Hematopoietic multipotent progenitor cell treated with erythropoietin and hydrocortisone succinate and interleukin-3 and kit ligand, for 15 days (in vitro differentiated cells): ENCODE data around the gene RNF113B.

ENCODE experiments used
- DNase-seq: peaks from one replicate; pipeline ENCODE4 v3.0.0-alpha.2; 2015; ENCODE audit warnings: low spot score

RNF113B gene

DNA sequence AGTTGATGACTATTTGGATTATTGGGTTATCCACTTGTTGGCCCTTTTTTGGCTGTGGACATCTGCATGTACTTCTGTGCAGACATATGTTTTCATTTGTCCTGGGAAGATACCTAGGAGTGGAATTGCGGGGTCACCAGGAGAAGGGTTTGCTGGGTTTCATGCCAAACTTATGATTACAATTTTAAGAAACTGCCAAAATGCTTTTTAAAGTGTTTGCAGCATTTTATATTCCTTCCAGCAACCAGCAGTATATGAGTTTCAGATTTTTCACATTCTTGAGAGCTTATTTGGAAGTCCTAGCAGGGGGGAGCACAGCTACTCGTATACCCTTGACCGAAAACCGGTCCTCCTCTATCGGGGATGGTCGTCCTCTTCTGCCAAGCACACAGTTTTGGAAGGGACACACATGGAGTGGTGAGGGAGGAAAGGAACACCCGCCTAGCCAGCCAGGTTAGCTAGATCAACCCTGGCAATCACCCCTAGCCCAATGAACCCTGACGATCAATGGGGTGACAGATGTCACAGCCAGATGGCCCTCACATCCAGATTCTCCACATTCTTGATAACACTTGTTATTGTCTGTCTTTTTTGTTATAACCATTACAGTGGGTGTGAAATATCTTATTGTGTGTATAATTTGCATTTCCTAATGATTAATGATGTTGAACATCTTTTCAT, 26.7 kb upstream of the RNF113B start:
- no peak for DNase-seq

DNA sequence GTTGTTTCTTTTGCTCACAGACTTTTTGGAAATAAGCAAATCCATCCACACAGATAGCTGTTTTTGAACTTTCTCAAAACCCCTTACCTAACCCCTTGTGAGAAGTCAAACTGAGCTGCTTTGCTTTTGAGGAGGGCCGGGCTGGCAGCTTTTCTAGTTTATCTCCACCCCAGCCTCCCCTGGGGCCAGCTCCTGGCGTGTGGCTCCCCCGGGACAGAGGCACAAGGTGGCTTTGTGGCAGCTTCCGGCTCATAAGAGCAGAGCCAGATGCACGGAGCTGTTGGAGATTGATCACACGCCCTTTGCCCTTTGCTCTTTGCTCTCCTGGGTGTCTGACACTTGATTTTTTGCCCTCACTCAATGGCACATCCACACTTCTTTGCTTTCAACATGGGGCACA, 24.9 kb upstream of the RNF113B start:
- DNase-seq = no peak

DNA sequence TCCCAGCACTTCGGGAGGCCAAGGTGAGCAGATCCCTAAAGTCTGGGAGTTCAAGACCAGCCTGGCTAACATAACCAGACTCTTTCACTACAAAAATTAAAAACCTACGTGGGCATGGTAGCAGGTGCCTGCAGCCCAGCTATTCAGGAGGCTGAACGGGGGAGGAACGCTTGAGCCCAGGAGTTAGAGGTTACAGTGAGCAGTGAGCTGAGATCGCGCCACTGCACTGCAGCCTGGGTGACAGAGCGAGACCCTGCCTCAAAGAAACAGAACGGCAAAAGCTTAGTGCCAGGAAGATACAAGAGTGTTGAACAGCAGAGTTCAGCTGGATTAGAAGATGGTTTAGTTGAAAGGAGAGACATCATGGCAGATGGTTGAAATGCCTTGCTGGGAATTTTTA, 24.1 kb upstream of the RNF113B start:
- DNase-seq = no peak

DNA sequence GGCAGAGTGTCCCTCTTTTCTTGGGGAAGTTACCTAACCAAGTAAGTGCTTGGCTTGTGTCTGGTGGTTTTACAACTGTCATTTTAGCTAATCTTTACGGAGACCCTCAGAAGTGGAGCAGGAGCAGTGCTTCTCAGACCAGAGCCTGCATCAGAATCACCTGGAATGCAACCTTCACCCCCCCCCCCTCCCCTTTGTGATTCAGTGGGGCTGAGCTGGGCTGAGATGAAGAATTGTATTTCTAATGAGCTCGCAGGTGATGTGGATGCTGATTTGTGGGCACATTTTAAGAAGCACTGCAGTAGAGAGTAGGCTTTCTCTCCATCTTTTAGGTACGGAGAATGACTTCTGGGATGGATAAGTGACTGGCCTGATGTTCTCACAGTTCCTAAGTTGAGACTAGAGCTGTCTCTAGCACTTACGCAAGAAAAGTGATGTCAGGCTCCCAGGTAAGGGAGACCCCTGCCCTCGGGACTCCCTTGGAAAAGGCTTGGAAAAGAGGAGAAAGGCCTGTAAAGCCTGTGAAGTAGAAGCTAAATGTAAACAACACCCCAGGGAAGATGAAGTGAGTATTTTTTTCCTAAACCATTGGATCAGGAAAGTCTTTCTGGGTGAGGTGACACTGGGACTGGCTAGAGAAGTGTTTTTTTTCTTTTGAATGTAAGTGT, 23.3 kb upstream of the RNF113B start:
- DNase-seq = no peak

DNA sequence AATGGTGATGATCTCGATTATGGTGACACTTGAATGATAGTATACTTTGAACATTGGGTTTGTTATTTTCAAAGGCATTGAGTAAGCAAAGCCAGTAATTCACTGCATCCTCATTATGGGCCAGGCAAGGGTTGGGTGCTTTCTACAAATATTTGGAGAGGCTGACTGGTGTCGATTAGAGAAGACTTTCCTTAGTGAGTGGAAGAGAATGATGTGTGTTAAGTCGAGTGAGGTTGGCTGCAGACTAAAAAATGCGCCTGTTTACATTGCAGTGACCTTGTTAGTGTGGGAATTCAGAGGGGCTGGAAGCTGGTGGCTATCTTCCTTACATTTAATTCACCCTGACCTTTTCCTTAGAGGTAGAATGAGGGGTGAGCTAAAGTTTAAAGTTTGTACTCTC, 22.4 kb upstream of the RNF113B start:
- DNase-seq = no peak

GRCh38 chr13:98198683-98199082, 21.6 kb upstream of the RNF113B start:
- DNase-seq = no peak

DNA sequence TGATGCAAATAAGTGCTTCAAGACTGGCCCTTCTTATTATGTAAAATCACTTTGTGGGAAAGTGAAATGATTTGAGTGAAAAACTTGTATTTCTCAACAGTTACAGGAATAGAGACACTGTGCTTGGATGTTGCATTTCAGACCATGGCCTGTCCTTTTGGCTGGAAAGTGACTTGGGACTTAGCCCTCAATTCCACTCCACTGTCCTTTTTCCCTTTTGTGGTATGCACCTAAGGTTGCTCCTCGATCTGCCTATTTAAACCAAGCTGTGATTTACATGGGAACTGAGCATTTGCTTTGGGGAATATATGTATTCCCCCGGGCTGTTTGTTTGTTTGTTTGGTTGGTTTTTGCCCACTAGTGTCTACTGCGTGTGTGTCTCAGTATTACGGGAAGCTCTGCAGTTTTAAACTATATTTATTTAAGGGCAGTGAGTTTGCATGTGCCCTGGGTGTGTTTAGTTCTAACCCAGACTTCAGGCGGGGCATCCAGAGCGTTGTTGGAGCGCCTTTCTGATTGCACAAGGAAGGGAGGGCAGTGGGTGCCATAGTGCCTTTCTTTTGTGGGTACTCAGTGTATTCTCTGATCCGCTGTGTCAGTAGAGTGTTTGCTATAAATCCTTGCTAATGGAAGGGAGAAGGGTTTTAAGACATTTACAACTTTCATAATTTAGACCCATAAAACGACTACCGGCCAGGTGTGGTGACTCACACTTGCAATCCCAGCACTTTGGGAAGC, 18.2 kb upstream of the RNF113B start:
- no peak for DNase-seq

- no peak for DNase-seq
Measured at GRCh38 chr13:98192008-98192407, 14.9 kb upstream of the RNF113B start.

DNA sequence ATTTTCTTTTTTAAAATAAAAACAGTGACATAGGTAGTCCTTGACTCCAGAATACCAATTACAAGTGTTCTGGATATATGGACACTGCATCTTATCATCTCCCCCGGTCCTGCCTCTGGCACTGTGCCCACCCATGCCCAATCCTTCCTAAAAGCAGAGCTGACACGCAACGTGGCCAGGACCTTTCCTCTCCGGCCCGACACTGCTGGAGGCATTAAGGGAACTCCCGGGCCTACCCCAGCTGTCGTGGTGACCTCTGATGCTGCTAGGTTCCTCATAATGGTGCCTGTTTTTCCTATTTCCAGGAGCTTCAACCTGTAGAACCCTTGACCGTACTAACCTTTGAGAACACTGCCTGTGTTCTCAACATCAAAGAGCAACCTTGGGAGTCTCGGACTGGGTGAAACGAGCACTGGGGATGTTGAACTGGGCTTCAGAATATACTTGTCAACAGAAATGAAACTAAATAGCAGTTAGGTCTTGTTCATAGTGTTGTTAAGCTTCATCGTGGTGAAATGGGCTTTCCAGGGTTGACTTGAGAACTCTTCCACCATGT, 13.9 kb upstream of the RNF113B start:
- DNase-seq = no peak

- DNase-seq = no peak
Measured at GRCh38 chr13:98189841-98190505, 12.9 kb upstream of the RNF113B start.

DNA sequence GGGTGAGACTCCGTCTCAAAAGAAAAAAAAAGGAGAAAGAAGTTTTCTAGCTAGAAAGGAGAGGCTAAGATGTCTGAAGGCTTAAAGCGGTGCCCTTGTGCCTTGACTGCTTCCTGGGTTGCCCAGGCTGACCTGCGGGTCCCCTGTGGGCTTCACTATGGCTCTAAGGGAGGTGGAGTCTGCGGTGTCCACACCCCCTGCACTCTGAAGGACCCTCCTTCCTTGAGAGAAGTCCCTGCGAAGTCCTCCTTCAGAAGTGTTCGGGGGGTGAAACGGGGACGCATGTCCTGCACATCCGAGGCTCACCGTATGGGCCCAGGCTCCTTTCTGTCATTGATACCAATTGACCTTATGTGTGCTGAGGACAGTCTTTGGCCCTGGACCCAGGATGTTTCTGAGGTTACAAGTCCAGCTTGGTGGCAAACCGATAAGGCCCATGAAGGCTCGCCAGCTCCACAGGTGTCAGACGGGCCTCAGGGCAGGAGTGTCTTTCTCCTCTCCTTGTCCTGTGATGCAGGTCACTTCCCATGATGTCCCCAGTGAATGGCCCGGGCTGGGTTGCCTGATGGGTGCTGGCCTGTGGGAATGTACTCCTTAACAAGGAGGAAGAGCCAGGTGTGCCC, 11.6 kb upstream of the RNF113B start:
- no peak for DNase-seq

DNA sequence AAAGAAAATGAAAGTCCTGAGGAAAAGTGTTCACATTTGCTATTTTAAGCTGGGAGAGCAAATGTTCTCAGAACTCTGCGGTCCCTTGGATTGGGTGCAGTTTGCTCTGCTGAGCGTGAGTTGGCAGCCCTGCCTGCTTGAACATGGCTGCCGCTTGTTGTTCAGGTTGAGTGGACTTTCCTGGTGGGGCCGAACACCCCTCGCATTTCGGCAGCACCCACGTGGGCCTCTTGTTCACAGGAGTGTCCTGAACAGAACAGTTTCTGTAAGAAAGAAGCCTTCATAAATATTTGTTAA, 10.8 kb upstream of the RNF113B start:
- no peak for DNase-seq

DNA sequence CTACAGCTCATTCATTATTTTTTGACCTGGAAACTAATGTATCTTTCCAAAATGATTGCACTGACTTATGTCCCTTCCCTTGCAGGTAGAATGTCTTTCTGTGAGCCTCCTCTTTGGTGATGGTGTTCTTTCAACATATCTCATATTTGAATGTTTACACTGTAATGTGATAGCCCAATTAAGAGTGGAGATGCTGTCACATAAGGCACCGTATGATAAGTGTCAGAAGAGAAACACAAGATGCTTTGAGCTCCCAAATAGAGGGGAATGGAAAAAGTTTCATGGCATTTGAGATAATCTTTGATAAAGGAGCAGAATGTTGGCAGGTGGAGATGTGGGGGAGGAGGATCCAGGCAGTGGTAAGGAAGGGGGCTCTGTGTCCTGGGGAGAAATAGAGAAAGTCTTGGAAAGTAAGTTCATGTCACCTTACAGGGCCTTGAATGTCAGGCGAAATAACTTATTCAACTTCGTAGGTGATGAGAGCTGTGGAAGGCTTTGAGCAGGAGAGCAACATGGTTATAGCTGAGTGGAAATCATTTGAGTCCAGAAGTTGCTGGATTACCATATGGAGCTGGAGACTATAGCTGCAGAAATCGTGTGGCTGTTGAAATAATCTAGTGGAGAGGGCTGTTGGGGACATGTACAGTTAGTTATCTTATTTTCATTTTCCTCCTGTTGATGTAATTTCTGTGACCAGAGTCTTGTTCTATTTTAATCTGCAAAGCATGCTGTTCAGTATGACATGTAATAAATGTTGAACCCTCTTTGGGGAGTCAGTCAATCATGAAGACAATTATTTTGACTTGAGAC, 10.3 kb upstream of the RNF113B start:
- DNase-seq = no peak

- DNase-seq = no peak
Measured at GRCh38 chr13:98184792-98185191, 7.7 kb upstream of the RNF113B start.

- no peak for DNase-seq
Measured at GRCh38 chr13:98182589-98182988, 5.5 kb upstream of the RNF113B start.

DNA sequence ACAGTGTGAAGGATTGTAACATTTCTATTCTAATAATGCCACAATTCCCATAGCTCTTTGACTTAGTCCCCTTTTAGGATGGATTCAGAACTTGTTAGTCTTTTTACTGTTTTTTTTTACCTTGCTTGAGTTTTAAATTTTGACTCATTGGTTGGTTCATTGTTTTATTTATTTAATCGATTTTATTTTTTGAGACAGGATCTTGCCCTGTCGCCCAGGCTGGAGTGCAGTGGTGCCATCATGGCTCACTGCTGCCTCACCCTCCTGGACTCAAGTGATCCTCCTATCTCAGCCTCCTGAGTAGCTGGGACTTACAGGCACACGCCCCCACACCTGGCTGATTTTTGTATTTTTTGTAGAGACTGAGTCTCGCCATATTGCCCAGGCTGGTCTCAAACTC, 5.1 kb upstream of the RNF113B start:
- no peak for DNase-seq

- no peak for DNase-seq
Measured at GRCh38 chr13:98181111-98181815, 4.2 kb upstream of the RNF113B start.

DNA sequence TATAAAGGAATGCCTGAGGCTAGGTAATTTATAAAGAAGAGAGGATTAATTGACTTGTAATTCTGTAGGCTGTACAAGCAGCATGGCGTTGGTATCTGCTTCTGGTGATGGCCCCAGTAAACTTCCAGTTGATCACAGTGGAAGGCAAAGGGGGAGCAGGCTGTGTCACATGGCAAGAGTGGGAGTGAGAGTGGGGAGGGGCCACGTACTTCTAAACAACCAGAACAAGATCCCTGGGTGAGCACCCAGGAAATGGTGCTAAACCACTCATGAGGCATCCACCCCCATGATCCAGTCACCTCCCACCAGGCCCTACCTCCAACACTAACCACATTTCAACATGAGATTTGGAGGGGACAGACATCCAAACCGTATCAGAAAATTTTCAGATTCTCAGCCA, 3.0 kb upstream of the RNF113B start:
- no peak for DNase-seq

- no peak for DNase-seq
Measured at GRCh38 chr13:98175823-98176222, 1.2 kb downstream of the RNF113B start.

DNA sequence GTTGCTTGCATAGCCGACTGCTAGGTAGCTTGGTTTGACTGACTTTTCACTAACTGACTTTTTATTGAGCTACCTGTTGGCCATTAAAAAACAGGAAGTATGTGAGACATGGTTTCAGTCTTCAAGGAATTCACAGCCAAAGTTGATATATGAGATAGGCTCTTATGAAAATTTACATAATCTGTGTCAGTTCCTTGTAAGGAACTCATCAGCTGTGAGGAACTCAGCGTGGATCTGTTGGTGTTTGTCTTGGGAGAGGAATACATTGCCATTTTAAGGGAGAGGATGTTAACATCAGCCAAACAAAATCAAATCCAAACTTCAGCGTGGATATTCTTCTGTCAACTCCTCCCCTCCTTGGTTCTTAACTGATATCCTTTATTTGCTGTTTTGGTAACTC, 2.0 kb downstream of the RNF113B start:
- DNase-seq = no peak

- no peak for DNase-seq
Measured at GRCh38 chr13:98174307-98174706, 2.8 kb downstream of the RNF113B start.
